GM19351 (cell line): ENCODE data around the gene MRAP.

ENCODE experiments used
- ATAC-seq: cut with Tn5 transposase; IDR thresholded peaks from one replicate; pipeline ENCODE4 v1.9.1; 2021; ENCODE audit warnings: mild to moderate bottlenecking, moderate library complexity; ENCODE audit not compliant: unreplicated experiment

Gene MRAP

GRCh38 chr21:32321480-32321879, 22.8 kb downstream of the MRAP start:
- ATAC-seq, result no peak

GRCh38 chr21:32322103-32322502, 23.4 kb downstream of the MRAP start:
- ATAC-seq, result no peak

GRCh38 chr21:32322676-32323075, 24.0 kb downstream of the MRAP start:
- no peak for ATAC-seq

- no peak for ATAC-seq
Measured at GRCh38 chr21:32325706-32326105, 27.1 kb downstream of the MRAP start.

GRCh38 chr21:32328595-32328994, 29.9 kb downstream of the MRAP start:
- ATAC-seq, result no peak

- no peak for ATAC-seq
Measured at GRCh38 chr21:32329331-32329730, 30.7 kb downstream of the MRAP start.

GRCh38 chr21:32329776-32330175, 31.1 kb downstream of the MRAP start:
- no peak for ATAC-seq

- ATAC-seq, result no peak
Measured at GRCh38 chr21:32330784-32331311, 32.2 kb downstream of the MRAP start.

- no peak for ATAC-seq
Measured at GRCh38 chr21:32331444-32332305, 33.0 kb downstream of the MRAP start.

GRCh38 chr21:32332463-32332951, 33.9 kb downstream of the MRAP start:
- ATAC-seq, result no peak

- no peak for ATAC-seq
Measured at GRCh38 chr21:32333953-32334673, 35.5 kb downstream of the MRAP start.

GRCh38 chr21:32334980-32335531, 36.4 kb downstream of the MRAP start:
- ATAC-seq, result no peak

GRCh38 chr21:32335601-32336575, 37.2 kb downstream of the MRAP start:
- ATAC-seq, result no peak

- no peak for ATAC-seq
Measured at GRCh38 chr21:32336711-32337110, 38.1 kb downstream of the MRAP start.

GRCh38 chr21:32337206-32337605, 38.6 kb downstream of the MRAP start:
- no peak for ATAC-seq

GRCh38 chr21:32338209-32338921, 39.7 kb downstream of the MRAP start:
- ATAC-seq, result no peak

- ATAC-seq, result no peak
Measured at GRCh38 chr21:32340863-32341848, 42.5 kb downstream of the MRAP start.

GRCh38 chr21:32346951-32347350, 48.3 kb downstream of the MRAP start:
- no peak for ATAC-seq
